ENCODE results near the gene IGLL5. TPM values are rescaled to one million over a fixed set of nuclear protein-coding genes. Genes with fewer than 3 reads are reported as not detected.

The IGLL5 gene
- polyA plus RNA-seq, 1 of the 3 experiments (the other 2 are of a cell fraction): not detected

DNA sequence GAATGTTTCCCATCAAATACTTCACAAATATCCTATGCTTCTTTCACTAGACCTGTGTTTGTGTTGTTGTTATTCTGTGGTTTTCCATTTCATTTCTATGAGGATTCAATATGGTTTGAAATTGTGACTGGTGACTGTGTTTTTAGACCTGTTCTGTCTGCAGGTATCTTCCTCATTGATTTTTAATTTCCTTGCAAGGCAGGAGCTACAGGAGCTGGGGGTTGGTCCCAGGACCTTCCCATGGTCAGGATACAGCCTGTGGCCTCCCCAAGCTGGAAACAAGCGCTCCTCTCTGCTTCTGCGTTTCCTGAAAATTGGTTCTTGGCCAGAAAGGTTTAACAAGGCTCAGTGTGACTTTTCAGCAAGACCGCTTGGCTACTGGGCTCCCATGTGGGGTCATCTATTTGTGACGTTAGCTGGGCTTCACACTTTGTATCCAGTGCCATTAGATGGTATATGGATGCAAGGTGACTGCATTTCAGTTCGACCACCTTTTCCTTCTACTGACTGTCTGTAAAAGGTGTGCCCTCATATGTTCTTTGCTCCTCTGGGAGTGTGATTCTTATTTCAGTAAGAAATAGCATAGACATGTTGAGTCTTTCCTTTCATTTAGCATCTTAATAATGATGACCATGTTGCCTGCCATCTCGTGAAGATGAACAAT, 21.5 kb downstream of the IGLL5 start (continued):
- TF ChIP-seq, protein P1, sequence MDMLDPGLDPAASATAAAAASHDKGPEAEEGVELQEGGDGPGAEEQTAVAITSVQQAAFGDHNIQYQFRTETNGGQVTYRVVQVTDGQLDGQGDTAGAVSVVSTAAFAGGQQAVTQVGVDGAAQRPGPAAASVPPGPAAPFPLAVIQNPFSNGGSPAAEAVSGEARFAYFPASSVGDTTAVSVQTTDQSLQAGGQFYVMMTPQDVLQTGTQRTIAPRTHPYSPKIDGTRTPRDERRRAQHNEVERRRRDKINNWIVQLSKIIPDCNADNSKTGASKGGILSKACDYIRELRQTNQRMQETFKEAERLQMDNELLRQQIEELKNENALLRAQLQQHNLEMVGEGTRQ (IDR thresholded peaks at IDR 0.05; ENCODE audit: borderline replicate concordance, low read depth, low read length): no peak

- Histone ChIP-seq H4K20me1 (ENCODE audit: insufficient read depth) (no peaks in the 10 kb centered on the region), H3K27ac (ENCODE audit: low read depth in 2 of 2, low read length in 1 of 2) (no peak overlapping the region), H3K36me3 (replicated peaks in 1 of 2; ENCODE audit: control insufficient read depth in 1 of 2, insufficient read depth in 2 of 2, low read length in 1 of 2) (no peaks in the 10 kb centered on the region), H3K4me2 (no peak overlapping the region), H2AFZ (ENCODE audit: low read depth) (no peak overlapping the region), H3F3A (replicated peaks; ENCODE audit: insufficient read depth) (no peaks in the 10 kb centered on the region), H3K9ac (no peak overlapping the region), H3K9me3 (no peaks in the 10 kb centered on the region), H3K4me1 (ENCODE audit: control insufficient read depth in 1 of 2, insufficient read depth in 2 of 2, low read depth in 1 of 2, low read length in 1 of 2) (no peaks in the 10 kb centered on the region), H3K27me3 (ENCODE audit: insufficient read depth) (no peaks in the 10 kb centered on the region; the same call in none of the 2 replicates), H3K79me2 (ENCODE audit: insufficient read depth) (no peaks in the 10 kb centered on the region), H3K9me2 (no peaks in the 10 kb centered on the region), H3K4me3 (ENCODE audit: low read depth in 2 of 2, low read length in 1 of 2) (no peak overlapping the region)
- POLR2A ChIA-PET: no interaction called here
- CTCF ChIA-PET: interaction anchor here (0.6 to 2.3 kb wide), 3 partner anchors 26 to 323 kb away, joined by 3 to 9 read pairs (median 5); no protein-coding TSS in a partner anchor
- DNase-seq: no peak
- 18% methylated on average over 6 of the region's 7 CpGs for WGBS (ENCODE audit: low lambda C conversion rate)
- TF ChIP-seq RCOR1 (IDR thresholded peaks at IDR 0.05; ENCODE audit: low read length): no peak
- no peak for TF ChIP-seq NRF1 (IDR thresholded peaks at IDR 0.05; ENCODE audit: low read depth, low read length)
- no peak for TF ChIP-seq MEF2A (IDR thresholded peaks at IDR 0.05; ENCODE audit: borderline replicate concordance, low read depth)
- TF ChIP-seq JUND (IDR thresholded peaks at IDR 0.05): no peak
- no peak for TF ChIP-seq EZH2phosphoT487 (IDR thresholded peaks at IDR 0.05; ENCODE audit: borderline replicate concordance, low read depth)
Measured at GRCh38 chr22:22909605-22910271, 22.1 kb downstream of the IGLL5 start.

DNA sequence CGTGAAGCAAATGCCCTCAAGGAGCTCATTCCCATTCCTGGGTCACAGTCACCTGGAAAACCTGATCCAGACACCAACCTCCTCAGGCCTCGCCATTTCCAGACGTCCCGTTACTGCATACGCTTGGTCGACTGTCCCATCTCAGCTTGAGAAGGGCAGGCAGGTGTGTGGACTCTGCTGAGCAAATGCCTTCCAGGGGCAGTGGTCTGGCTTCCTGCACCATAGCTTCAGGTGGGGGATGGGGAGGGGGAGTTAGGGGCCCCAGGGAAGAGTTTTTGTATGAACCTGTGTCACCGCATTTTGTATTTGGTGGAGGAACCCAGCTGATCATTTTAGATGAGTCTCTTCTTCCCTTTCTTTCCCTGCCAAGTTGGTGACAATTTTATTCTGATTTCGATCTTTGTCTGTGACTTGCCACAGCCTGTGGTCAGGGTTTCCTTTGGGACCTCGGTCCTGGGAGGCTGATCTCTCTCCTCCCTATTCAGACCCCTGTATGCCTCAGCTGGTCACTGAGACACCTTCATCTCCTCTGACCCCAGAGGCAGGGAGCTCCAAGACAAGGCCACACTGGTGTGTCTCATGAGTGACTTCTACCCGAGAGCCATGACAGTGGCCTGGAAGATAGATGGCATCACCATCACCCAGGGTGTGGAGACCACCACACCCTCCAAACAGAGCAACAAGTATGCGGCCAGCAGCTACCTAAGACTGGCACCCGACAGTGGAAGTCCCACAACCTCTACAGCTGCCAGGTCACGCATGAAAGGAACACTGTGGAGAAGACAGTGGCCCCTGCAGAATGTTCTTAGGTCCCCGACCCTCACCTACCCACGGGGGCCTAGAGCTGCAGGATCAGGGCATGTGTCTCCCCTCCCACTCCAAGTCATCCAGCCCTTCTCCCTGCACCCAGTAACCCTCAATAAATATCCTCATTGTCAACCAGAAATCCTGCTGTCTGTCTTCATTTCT, 22.9 kb downstream of the IGLL5 start:
- H4K20me1 ChIP-seq (ENCODE audit: insufficient read depth): no peaks in the 10 kb centered on the region
- no peak overlapping the region for H3K4me2 ChIP-seq
- no peak for DNase-seq
- no peak overlapping the region for H2AFZ ChIP-seq (ENCODE audit: low read depth)
- no peaks in the 10 kb centered on the region for H3K79me2 ChIP-seq (ENCODE audit: insufficient read depth)
- H3K27ac ChIP-seq (ENCODE audit: low read depth in 2 of 2, low read length in 1 of 2): no peak overlapping the region
- ChIA-PET CTCF (interaction anchor here (0.6 to 2.3 kb wide), 5 partner anchors 26 to 324 kb away, joined by 3 to 9 read pairs (median 3); no protein-coding TSS in a partner anchor), POLR2A (no interaction called here)
- no peaks in the 10 kb centered on the region for H3F3A ChIP-seq (replicated peaks; ENCODE audit: insufficient read depth)
- 37% methylated on average over 12 of the region's 15 CpGs for WGBS (ENCODE audit: low lambda C conversion rate)
- no peaks in the 10 kb centered on the region for H3K36me3 ChIP-seq (replicated peaks in 1 of 2; ENCODE audit: control insufficient read depth in 1 of 2, insufficient read depth in 2 of 2, low read length in 1 of 2)
- H3K9ac ChIP-seq: no peak overlapping the region
- H3K27me3 ChIP-seq (ENCODE audit: insufficient read depth): no peaks in the 10 kb centered on the region; the same call in none of the 2 replicates
- no peaks in the 10 kb centered on the region for H3K9me2 ChIP-seq
- H3K4me3 ChIP-seq (ENCODE audit: low read depth in 2 of 2, low read length in 1 of 2): no peak overlapping the region
- no peaks in the 10 kb centered on the region for H3K9me3 ChIP-seq
- H3K4me1 ChIP-seq (ENCODE audit: control insufficient read depth in 1 of 2, insufficient read depth in 2 of 2, low read depth in 1 of 2, low read length in 1 of 2): no peaks in the 10 kb centered on the region
- no peak for TF ChIP-seq POLR2AphosphoS5 (IDR thresholded peaks at IDR 0.05; ENCODE audit: low read depth, low read length)
- TF ChIP-seq ELF1 (IDR thresholded peaks at IDR 0.05): no peak
- TF ChIP-seq, protein P2, sequence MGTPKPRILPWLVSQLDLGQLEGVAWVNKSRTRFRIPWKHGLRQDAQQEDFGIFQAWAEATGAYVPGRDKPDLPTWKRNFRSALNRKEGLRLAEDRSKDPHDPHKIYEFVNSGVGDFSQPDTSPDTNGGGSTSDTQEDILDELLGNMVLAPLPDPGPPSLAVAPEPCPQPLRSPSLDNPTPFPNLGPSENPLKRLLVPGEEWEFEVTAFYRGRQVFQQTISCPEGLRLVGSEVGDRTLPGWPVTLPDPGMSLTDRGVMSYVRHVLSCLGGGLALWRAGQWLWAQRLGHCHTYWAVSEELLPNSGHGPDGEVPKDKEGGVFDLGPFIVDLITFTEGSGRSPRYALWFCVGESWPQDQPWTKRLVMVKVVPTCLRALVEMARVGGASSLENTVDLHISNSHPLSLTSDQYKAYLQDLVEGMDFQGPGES (IDR thresholded peaks at IDR 0.05; ENCODE audit: low read depth, low read length): no peak
- no peak for TF ChIP-seq SIN3A (IDR thresholded peaks at IDR 0.05; ENCODE audit: borderline replicate concordance, low read depth, low read length)
- no peak for TF ChIP-seq PBX3 (IDR thresholded peaks at IDR 0.05)
- TF ChIP-seq, protein P3, sequence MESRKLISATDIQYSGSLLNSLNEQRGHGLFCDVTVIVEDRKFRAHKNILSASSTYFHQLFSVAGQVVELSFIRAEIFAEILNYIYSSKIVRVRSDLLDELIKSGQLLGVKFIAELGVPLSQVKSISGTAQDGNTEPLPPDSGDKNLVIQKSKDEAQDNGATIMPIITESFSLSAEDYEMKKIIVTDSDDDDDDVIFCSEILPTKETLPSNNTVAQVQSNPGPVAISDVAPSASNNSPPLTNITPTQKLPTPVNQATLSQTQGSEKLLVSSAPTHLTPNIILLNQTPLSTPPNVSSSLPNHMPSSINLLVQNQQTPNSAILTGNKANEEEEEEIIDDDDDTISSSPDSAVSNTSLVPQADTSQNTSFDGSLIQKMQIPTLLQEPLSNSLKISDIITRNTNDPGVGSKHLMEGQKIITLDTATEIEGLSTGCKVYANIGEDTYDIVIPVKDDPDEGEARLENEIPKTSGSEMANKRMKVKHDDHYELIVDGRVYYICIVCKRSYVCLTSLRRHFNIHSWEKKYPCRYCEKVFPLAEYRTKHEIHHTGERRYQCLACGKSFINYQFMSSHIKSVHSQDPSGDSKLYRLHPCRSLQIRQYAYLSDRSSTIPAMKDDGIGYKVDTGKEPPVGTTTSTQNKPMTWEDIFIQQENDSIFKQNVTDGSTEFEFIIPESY (IDR thresholded peaks at IDR 0.05; ENCODE audit: borderline replicate concordance, low read depth): no peak
- TF ChIP-seq FOXM1 (IDR thresholded peaks at IDR 0.05; ENCODE audit: low read depth): no peak
- TF ChIP-seq YY1 (IDR thresholded peaks at IDR 0.05; ENCODE audit: low read depth): no peak
- TF ChIP-seq MEF2A (IDR thresholded peaks at IDR 0.05; ENCODE audit: borderline replicate concordance, low read depth): no peak
- TF ChIP-seq GATA2 (CRISPR knock-in tag; IDR thresholded peaks at IDR 0.05): no peak
- no peak for TF ChIP-seq MXI1 (IDR thresholded peaks at IDR 0.05; ENCODE audit: low read depth, low read length)
- TF ChIP-seq MAX (IDR thresholded peaks at IDR 0.05; ENCODE audit: low read depth): no peak

All from SK-N-SH (cell line).